Measurements from ENCODE around the gene ATAD3A. TPM values are rescaled to one million over a fixed set of nuclear protein-coding genes. Genes with fewer than 3 reads are reported as not detected.
A peak's percentile ranks its signal among the peaks of the same experiment; 100 is the strongest.
"Not testable (repeated sequence)": the region's sequence is repeated elsewhere in the genome, so short reads cannot be mapped to it uniquely, and the experiment has no call there.

ATAD3A gene
- total and polyA plus RNA-seq, 9 of the 15 experiments (the other 6 are each of a cell fraction or from before 2014, with no cell fraction given), result 0.10 to 173 (median 36.7) TPM

DNA sequence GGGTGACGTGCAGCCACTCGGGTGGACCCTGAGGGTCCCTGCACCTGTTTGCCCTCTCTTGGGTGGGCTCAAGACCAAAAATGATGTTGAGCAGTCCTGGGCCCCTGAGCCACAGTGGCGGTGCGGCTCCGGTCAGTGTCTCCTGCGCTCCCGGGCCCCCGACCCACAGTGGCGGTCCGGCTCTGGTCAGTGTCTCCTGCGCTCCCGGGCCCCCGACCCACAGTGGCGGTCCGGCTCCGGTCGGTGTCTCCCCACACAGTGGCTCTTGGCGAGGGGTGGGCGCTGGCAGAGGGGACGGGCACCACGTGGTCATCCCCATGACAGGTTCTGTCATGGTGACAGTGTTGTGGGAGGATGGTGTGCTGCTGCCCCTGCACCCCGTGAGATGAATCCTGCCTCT lies 17.7 kb upstream of the ATAD3A start:
- H2AFZ ChIP-seq (ENCODE audit: low read depth, low read length); in situ Hi-C loops (cut with MboI); ATAC-seq; H3K4me2 ChIP-seq (ENCODE audit: insufficient read depth, low read length); FAIRE-seq; H3K27ac ChIP-seq (ENCODE audit: extremely low read depth, low read depth, low read length); POLR2A ChIA-PET; H4K20me1 ChIP-seq (replicated peaks; ENCODE audit: control insufficient read depth, insufficient read depth, low read length); H3K9ac ChIP-seq (ENCODE audit: insufficient read depth in 1 of 2, low read depth in 2 of 2, low read length in 2 of 2); H3K4me3 ChIP-seq; H3K27me3 ChIP-seq (ENCODE audit: control insufficient read depth in 2 of 2, insufficient read depth in 2 of 2, low read length in 2 of 2); intact Hi-C loops (cut with micrococcal nuclease); BruUV-seq (replicated peaks); CTCF ChIA-PET (ENCODE audit: low intra/inter-chr PET ratio); H3K79me2 ChIP-seq (ENCODE audit: control insufficient read depth, insufficient read depth, low read length); H3K4me1 ChIP-seq (replicated peaks in 1 of 2; ENCODE audit: control insufficient read depth in 2 of 2, insufficient read depth in 2 of 2, low read length in 2 of 2); H3K9me1 ChIP-seq (ENCODE audit: control insufficient read depth, insufficient read depth, low read length): not testable (repeated sequence)
- Histone ChIP-seq H3K36me3 (ENCODE audit: control insufficient read depth, insufficient read depth, low read length) (peaks cover 68% of the 10 kb centered on the region; the same call in 2 of the 3 replicates), H3K9me3 (replicated peaks; ENCODE audit: control insufficient read depth, insufficient read depth, low read depth, low read length) (peaks cover 16% of the 10 kb centered on the region)
- peak in 1 of 4 experiments; percentile 2 for DNase-seq (ENCODE audit: extremely low read depth in 1 of 4, low spot score in 3 of 4)
- WGBS (ENCODE audit: insufficient coverage, low coverage, missing lambda C conversion rate), result 98% methylated on average over 15 of the region's 22 CpGs

- H3K9ac ChIP-seq (ENCODE audit: insufficient read depth in 1 of 2, low read depth in 2 of 2, low read length in 2 of 2); H2AFZ ChIP-seq (ENCODE audit: low read depth, low read length); H3K9me1 ChIP-seq (ENCODE audit: control insufficient read depth, insufficient read depth, low read length); H3K4me2 ChIP-seq (ENCODE audit: insufficient read depth, low read length); H3K27me3 ChIP-seq (ENCODE audit: control insufficient read depth in 2 of 2, insufficient read depth in 2 of 2, low read length in 2 of 2); BruUV-seq (replicated peaks); POLR2A ChIA-PET; H3K27ac ChIP-seq (ENCODE audit: extremely low read depth, low read depth, low read length); CTCF ChIA-PET (ENCODE audit: low intra/inter-chr PET ratio); FAIRE-seq; H3K4me1 ChIP-seq (replicated peaks in 1 of 2; ENCODE audit: control insufficient read depth in 2 of 2, insufficient read depth in 2 of 2, low read length in 2 of 2); H3K79me2 ChIP-seq (ENCODE audit: control insufficient read depth, insufficient read depth, low read length); H4K20me1 ChIP-seq (replicated peaks; ENCODE audit: control insufficient read depth, insufficient read depth, low read length); H3K4me3 ChIP-seq; intact Hi-C loops (cut with micrococcal nuclease); ATAC-seq: not testable (repeated sequence)
- 92% methylated on average over 13 of the region's 18 CpGs for WGBS (ENCODE audit: insufficient coverage, low coverage, missing lambda C conversion rate)
- peak in 2 of 4 experiments; percentile 13 to 16 for DNase-seq (ENCODE audit: extremely low read depth in 1 of 4, low spot score in 3 of 4)
- in situ Hi-C loops (cut with MboI), result loop anchor here (5.0 kb wide), 1 partner anchor 48 kb away; the partner anchor contains the start of gene ATAD3C
- H3K9me3 ChIP-seq (replicated peaks; ENCODE audit: control insufficient read depth, insufficient read depth, low read depth, low read length), result peaks cover 14% of the 10 kb centered on the region
- H3K36me3 ChIP-seq (ENCODE audit: control insufficient read depth, insufficient read depth, low read length), result peaks cover 56% of the 10 kb centered on the region; the same call in 2 of the 3 replicates
Measured at GRCh38 chr1:1495461-1495975, 16.4 kb upstream of the ATAD3A start.

Data from K562 (cell line).